Neural cell (in vitro differentiated cells): ENCODE results near the gene SKI. TPM values are rescaled to one million over a fixed set of nuclear protein-coding genes. Genes with fewer than 3 reads are reported as not detected.

Experiments used
- H2AFZ ChIP-seq: fragments of 200-600, 300-800 bp; sonication (generic), shearing (Covaris generic); 2 replicates; pipeline ENCODE4 v1.6.0; 2014; ENCODE audit warnings: low read depth, mild to moderate bottlenecking, antibody characterized with exemption, low read length, moderate library complexity
- H3F3A ChIP-seq: fragments of 200-600 bp; shearing (Covaris generic); 2 replicates; pipeline ENCODE4 v1.6.1; 2016; ENCODE audit warnings: mild to moderate bottlenecking, moderate library complexity, mixed read lengths, antibody characterized with exemption, low read length; ENCODE audit not compliant: insufficient read depth, poor library complexity, severe bottlenecking
- H3K27ac ChIP-seq: fragments of 200-600, 300-800 bp; sonication (generic), shearing (Covaris generic); 2 replicates; pipeline ENCODE4 v1.5.1; 2014; ENCODE audit warnings: mild to moderate bottlenecking, low read length, moderate library complexity
- H3K27me3 ChIP-seq: fragments of 300-800, 200-600 bp; sonication (generic), shearing (Covaris generic); 2 replicates; pipeline ENCODE4 v1.6.0; 2014; ENCODE audit warnings: mild to moderate bottlenecking, low read depth, low read length, moderate library complexity; ENCODE audit not compliant: insufficient read depth
- H3K36me3 ChIP-seq: fragments of 300-800, 200-600 bp; sonication (generic), shearing (Covaris generic); 2 replicates; pipeline ENCODE4 v1.5.1; 2014; ENCODE audit warnings: mild to moderate bottlenecking, antibody characterized with exemption, low read length, moderate library complexity; ENCODE audit not compliant: insufficient read depth
- H3K4me2 ChIP-seq: fragments of 300-800, 200-600 bp; sonication (generic), shearing (Covaris generic); 2 replicates; pipeline ENCODE4 v1.6.0; 2014; ENCODE audit warnings: mild to moderate bottlenecking, low read length
- H3K4me3 ChIP-seq: fragments of 300-800, 200-600 bp; sonication (generic), shearing (Covaris generic); 2 replicates; pipeline ENCODE4 v1.5.1; 2014; ENCODE audit warnings: mild to moderate bottlenecking, low read length, moderate library complexity
- H3K79me2 ChIP-seq: fragments of 200-600 bp; shearing (Covaris generic); replicated peaks from 2 replicates; pipeline ENCODE4 v1.6.0; 2014; ENCODE audit warnings: mild to moderate bottlenecking, low read length, moderate library complexity; ENCODE audit not compliant: insufficient read depth
- H3K9ac ChIP-seq: fragments of 300-800, 200-600 bp; sonication (generic), shearing (Covaris generic); 2 replicates; pipeline ENCODE4 v1.6.1; 2016; ENCODE audit warnings: mild to moderate bottlenecking, low read length, mixed read lengths
- H3K9me2 ChIP-seq: fragments of 200-600 bp; shearing (Covaris generic); 2 replicates; pipeline ENCODE4 v1.6.1; 2016; ENCODE audit warnings: mild to moderate bottlenecking, low read length, mixed read lengths; ENCODE audit not compliant: insufficient read depth
- H3K9me3 ChIP-seq: fragments of 200-600, 300-800 bp; sonication (generic), shearing (Covaris generic); 2 replicates; pipeline ENCODE4 v1.6.1; 2016; ENCODE audit warnings: mild to moderate bottlenecking, mixed run types, low read length, moderate library complexity, mixed read lengths
- H4K20me1 ChIP-seq: fragments of 200-600 bp; shearing (Covaris generic); 2 replicates; pipeline ENCODE4 v1.6.1; 2016; ENCODE audit warnings: mild to moderate bottlenecking, mixed run types; ENCODE audit not compliant: insufficient read depth
- EP300 ChIP-seq: fragments of 450-650 bp; conservative IDR thresholded peaks from 2 replicates; pipeline ENCODE4 v1.6.1; 2014; ENCODE audit warnings: antibody characterized with exemption, mild to moderate bottlenecking, moderate library complexity; ENCODE audit not compliant: poor library complexity, severe bottlenecking
- EZH2 ChIP-seq: fragments of 200-600, 300-800 bp; shearing (Covaris generic), sonication (generic); IDR thresholded peaks from 2 replicates; pipeline ENCODE4 v1.6.1; 2014; ENCODE audit warnings: antibody characterized with exemption, low read length, borderline replicate concordance, mild to moderate bottlenecking; ENCODE audit not compliant: insufficient read depth, poor library complexity, severe bottlenecking
- MXI1 ChIP-seq: fragments of 450-650 bp; conservative IDR thresholded peaks from 2 replicates; pipeline ENCODE4 v1.6.1; 2014; ENCODE audit warnings: antibody characterized with exemption, mild to moderate bottlenecking; ENCODE audit not compliant: poor library complexity, severe bottlenecking
- POLR2AphosphoS5 ChIP-seq: IDR thresholded peaks from 2 replicates; pipeline ENCODE4 v1.6.1; 2012
- RAD21 ChIP-seq: fragments of 450-650 bp; conservative IDR thresholded peaks from 2 replicates; pipeline ENCODE4 v1.6.1; 2014; ENCODE audit warnings: antibody characterized with exemption, mild to moderate bottlenecking, moderate library complexity
- SMC3 ChIP-seq: fragments of 450-650 bp; conservative IDR thresholded peaks from 2 replicates; pipeline ENCODE4 v1.6.1; 2014; ENCODE audit warnings: antibody characterized with exemption, mild to moderate bottlenecking, moderate library complexity; ENCODE audit not compliant: poor library complexity
- TAF1 ChIP-seq: IDR thresholded peaks from 2 replicates; pipeline ENCODE4 v1.6.1; 2012; ENCODE audit warnings: low read depth
- polyA plus RNA-seq: library from polyadenylated mRNA; depleted of rRNA; stranded (reverse); fragments of >200 nt; gene quantifications from 2 replicates; pipeline ENCODE4 v1.2.3, GENCODE V29; 2014
- TF ChIP-seq, protein P1 (sequence below): fragments of 450-650 bp; IDR thresholded peaks from 2 replicates; pipeline ENCODE4 v1.5.1; 2014; ENCODE audit warnings: antibody characterized with exemption, mild to moderate bottlenecking, moderate library complexity; ENCODE audit not compliant: poor library complexity, severe bottlenecking
- TF ChIP-seq, protein P2 (sequence below): IDR thresholded peaks from 2 replicates; pipeline ENCODE4 v1.6.1; 2012; ENCODE audit warnings: borderline replicate concordance

Gene SKI
- polyA plus RNA-seq, 1 donor from 2014 or later: 4.1 TPM

DNA sequence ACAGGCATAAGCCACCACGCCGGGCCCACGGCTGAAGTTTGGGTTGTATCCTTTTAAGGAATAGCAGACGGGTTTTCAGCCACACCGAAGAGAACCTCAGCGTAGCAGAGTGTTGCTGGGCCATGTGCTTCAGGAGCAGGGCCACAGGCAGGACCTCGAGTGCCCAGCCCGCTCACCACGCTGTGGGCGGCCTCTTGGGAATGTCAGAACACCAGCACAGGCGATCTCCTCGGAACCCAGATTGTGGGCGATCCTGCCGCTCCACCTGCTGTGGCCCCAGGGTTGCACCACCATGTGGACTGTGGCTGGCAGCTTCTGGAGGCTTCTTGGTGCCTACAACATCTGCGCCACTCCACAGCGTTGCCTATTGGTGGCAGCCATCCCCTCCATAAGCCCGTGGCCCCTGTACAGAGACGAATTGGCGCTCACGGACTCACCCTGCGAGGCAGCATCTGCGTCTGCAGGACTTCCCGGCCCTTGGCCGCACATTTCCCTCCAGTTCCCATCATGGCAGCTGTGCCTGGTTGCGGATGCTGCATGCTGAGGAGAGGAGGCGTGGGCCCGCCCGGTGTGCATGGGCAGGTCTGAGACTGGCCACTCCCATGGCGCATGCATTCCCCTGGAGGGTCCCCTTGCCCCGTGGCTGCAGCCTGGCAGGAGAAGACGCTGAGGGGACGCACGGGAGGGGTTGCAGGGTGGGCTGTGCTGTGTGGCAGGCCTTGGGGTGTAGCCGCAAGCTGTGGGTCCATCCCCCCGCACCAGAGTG, 69.3 kb downstream of the SKI start (continued):
- TF ChIP-seq, protein P1, sequence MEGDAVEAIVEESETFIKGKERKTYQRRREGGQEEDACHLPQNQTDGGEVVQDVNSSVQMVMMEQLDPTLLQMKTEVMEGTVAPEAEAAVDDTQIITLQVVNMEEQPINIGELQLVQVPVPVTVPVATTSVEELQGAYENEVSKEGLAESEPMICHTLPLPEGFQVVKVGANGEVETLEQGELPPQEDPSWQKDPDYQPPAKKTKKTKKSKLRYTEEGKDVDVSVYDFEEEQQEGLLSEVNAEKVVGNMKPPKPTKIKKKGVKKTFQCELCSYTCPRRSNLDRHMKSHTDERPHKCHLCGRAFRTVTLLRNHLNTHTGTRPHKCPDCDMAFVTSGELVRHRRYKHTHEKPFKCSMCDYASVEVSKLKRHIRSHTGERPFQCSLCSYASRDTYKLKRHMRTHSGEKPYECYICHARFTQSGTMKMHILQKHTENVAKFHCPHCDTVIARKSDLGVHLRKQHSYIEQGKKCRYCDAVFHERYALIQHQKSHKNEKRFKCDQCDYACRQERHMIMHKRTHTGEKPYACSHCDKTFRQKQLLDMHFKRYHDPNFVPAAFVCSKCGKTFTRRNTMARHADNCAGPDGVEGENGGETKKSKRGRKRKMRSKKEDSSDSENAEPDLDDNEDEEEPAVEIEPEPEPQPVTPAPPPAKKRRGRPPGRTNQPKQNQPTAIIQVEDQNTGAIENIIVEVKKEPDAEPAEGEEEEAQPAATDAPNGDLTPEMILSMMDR: no peak

DNA sequence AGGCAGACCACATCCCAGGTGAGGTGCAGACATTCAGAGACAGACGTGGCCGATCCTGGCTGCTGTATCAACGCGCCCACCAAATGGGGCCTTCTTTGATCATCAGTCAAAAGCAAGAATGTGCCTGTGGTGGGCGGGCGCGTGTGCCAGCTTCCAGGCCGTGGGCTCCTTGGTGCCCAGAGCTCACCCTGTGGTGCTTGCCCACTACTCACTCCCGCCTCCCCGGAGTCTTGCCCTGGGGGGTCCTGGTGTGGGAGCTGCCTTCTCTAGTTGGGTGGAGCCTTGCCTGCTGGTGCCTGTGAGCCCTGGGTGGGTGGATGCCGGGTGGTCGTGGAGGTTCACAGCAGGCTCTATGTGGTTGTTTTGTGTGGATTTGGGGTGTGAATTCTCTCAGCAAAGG, 70.6 kb downstream of the SKI start:
- H3K4me3 ChIP-seq: no peak overlapping the region
- H3K27me3 ChIP-seq: no peaks in the 10 kb centered on the region
- H3F3A ChIP-seq: no peaks in the 10 kb centered on the region
- no peaks in the 10 kb centered on the region for H3K9me2 ChIP-seq
- H3K79me2 ChIP-seq: peaks cover 37% of the 10 kb centered on the region
- TF ChIP-seq POLR2AphosphoS5 (no peak), EP300 (no peak), EZH2 (no peak), RAD21 (no peak), MXI1 (no peak), TAF1 (no peak), SMC3 (no peak)
- TF ChIP-seq, protein P2, sequence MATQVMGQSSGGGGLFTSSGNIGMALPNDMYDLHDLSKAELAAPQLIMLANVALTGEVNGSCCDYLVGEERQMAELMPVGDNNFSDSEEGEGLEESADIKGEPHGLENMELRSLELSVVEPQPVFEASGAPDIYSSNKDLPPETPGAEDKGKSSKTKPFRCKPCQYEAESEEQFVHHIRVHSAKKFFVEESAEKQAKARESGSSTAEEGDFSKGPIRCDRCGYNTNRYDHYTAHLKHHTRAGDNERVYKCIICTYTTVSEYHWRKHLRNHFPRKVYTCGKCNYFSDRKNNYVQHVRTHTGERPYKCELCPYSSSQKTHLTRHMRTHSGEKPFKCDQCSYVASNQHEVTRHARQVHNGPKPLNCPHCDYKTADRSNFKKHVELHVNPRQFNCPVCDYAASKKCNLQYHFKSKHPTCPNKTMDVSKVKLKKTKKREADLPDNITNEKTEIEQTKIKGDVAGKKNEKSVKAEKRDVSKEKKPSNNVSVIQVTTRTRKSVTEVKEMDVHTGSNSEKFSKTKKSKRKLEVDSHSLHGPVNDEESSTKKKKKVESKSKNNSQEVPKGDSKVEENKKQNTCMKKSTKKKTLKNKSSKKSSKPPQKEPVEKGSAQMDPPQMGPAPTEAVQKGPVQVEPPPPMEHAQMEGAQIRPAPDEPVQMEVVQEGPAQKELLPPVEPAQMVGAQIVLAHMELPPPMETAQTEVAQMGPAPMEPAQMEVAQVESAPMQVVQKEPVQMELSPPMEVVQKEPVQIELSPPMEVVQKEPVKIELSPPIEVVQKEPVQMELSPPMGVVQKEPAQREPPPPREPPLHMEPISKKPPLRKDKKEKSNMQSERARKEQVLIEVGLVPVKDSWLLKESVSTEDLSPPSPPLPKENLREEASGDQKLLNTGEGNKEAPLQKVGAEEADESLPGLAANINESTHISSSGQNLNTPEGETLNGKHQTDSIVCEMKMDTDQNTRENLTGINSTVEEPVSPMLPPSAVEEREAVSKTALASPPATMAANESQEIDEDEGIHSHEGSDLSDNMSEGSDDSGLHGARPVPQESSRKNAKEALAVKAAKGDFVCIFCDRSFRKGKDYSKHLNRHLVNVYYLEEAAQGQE: no peak
- TF ChIP-seq, protein P1: no peak
- H3K9ac ChIP-seq: no peak overlapping the region
- no peaks in the 10 kb centered on the region for H3K36me3 ChIP-seq
- no peak overlapping the region for H3K4me2 ChIP-seq
- no peak overlapping the region for H3K27ac ChIP-seq
- H2AFZ ChIP-seq: no peak overlapping the region
- H4K20me1 ChIP-seq: peaks cover 4% of the 10 kb centered on the region
- H3K9me3 ChIP-seq: no peaks in the 10 kb centered on the region
